GM18499 (cell line): ENCODE measurements around the gene FAM228A.
"Not testable (repeated sequence)": the region's sequence is repeated elsewhere in the genome, so short reads cannot be mapped to it uniquely, and the experiment has no call there.

Source experiments
- ATAC-seq: cut with Tn5 transposase; IDR thresholded peaks from one replicate; pipeline ENCODE4 v1.9.1; 2021; ENCODE audit warnings: moderate number of reproducible peaks; ENCODE audit not compliant: insufficient read depth, unreplicated experiment

Gene FAM228A

DNA sequence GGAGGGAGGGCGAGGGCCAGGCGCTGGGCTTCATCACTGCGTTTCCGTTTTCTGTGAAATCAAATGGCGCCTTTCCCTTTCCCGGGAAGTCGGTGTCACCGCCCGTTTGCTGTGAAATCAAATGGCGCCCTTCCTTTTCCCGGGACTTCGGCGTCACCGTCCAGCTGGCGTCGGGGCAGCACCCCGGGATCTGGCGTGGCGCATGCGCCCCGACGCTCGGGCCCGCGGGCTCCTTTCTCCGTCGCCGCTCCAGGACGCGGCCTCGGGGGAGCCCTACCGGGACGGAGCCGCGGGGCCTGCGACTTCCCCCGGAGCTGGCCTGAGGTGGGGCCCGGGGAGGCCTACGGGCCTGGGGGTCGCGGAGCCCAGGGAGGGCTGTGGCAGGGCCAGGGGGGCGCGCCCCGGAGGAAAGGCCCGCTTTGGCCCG is at the start of gene FAM228A:
TSS of gene FAM228A (plus strand) at position 203 of the 427 bp plus-strand sequence. CDS start 428 bp downstream, outside the sequence.
- ATAC-seq = no peak

DNA sequence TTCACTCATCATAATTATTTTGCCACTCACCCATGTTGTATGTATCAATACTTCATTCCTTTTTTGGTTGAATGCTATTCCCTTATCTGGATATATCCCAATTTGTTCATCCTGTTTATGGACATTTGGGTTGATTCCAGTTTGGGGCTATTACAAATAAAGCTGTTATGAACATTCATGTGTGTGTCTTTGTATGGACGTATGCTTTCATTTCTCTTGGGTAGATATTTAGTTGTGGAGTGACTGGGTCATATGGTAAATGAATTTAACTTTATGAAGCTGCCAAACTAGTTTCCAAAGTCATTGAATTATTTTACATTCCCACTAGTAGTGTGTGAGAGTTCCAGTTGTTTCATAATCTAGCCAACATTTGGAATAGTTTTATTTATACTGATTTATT is 48.9 kb upstream of the FAM228A start:
- no peak for ATAC-seq

DNA sequence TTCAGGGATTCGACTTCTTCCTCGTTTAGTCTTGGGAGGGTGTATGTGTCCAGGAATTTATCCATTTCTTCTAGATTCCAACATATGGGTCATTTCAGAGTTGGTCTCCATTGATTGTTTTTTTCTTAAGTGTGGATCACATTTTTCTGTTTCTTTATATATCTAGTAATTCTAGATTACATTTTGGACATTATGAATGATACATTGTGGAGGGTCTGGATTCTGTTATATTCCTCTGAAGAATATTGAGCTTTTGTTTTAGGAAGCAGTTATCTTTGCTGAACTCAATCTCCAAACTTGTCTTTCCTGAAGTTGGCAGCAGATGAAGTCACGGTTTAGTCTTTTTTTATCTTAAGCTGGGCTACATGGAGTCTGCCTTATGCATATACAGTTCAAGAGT is 42.3 kb upstream of the FAM228A start:
- no peak for ATAC-seq

DNA sequence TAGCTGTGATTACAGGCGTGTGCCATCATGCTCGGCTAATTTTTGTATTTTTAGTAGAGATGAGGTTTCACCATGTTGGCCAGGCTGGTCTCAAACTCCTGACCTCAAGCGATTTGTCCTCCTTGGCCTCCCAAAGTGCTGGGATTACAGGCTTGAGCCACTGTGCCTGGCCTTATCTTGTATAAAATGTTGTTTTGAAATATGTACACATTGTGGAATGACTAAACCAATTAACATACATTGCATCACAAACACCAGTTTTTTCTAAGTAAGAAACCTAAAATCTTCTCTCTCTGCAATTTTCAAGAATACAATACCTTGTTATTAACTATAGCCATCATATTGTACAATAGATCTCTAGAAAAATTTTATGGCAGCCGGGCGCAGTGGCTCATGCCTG is 34.5 kb upstream of the FAM228A start:
- not testable (repeated sequence) for ATAC-seq

DNA sequence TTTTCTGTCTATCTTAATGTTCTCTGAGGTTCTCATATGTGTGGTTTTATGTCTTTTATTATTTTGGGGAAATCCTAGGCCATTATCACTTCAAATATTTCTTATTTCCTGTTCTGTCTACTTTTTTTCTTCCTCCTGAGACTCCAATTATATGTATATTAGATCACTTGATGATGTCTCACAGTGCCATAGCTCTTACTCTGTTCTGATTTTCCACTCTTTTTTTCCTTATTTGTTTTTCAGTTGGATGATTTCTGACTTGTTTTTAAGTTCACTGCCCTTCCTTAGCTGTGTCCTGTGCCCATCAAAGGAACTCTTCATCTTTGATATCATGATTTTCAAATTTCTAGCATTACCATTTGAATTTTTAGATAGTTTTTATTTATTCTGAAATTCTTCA is 27.5 kb upstream of the FAM228A start:
- no peak for ATAC-seq

DNA sequence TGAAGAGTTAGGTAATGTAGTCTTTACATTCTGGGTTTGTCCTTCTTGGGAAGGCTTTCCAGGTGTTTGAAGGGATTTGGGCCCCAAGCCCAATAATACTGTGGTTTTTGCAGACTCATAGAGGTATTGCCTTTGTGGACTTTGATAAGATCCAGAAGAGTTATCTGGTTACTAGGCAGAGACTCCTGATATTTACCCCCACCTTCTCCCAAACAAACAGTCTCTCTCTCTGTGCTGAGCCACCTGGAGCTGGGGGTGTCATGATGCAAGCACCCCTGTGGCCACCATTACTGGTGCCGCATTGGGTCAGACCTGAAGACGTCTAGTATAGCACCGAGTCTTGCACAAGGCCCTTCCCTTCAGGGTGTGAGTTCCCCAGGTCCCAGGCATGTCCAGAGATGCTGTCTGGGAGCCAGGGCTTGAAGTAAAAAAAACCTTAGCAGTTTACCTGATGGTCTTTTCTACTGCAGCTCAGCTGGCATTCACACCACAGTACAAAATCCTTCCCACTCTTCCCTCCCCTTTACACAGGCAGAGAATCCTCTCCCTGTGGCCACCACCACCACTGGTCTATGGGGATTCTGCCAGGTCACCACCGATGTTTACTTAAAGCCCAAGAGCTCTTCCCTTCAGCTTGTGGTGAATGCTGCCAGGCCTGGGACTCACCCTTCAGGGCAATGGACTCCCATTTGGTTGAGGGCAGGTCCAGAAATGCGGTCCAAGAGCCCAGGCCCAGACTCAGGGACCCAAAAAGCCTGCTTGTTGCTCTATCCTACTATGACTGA is 22.2 kb upstream of the FAM228A start:
- no peak for ATAC-seq

DNA sequence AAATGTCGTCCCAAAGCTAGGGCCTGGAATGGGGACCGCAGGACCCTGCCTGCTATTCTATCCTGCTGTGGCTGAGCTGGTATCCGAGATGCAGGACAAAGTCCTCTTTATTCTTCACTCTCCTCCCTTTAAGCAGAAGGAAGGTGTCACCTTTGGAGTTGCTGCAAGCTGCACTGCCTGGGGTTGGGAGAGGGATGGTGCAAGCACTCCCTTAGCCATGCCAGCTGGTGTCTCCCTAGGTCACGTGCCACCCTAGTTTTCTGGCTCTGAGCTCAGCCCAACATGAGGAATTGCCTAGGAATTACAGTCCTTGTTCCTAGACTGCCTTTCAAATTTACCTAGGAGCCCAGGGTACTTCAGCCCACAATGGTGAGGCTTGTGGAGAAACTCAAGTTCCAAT is 21.4 kb upstream of the FAM228A start:
- ATAC-seq = no peak

DNA sequence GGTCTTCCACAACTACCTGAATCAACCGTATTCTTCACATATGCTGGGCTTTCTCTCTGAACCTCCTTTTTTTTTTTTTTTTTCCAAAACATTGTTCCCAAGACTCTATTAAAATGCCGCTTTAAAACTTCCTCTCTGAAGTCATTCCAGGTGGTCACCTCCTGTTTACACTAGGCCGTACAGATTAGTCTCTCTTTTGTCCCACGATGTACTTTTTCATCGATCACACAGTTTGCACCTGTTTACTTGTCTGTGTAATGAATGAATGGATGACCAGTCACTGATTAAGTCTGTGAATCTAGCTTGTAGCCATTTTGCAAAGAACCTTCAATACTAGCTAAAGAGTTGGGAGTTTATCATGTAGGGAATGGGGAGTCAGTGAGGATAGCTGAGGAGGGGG is 16.7 kb upstream of the FAM228A start:
- ATAC-seq = no peak

DNA sequence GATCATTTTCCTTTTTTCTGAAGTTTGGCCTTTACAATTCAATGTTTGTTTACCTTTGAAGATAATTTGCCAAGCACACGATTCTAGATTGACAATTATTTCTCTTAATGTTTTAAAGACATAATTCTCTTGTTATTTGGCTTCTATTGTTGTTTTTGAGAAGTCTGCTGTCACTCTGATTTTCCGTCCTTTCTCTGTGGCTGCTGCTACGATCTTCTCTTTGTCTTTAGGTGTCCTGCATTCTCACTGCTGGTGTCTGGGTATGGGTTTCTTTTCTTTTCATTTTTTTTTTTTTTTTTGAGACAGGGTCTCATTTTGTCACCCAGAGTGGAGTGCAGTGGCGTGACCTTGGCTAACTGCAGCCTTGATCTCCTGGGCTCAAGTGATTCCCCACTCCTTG is 15.1 kb upstream of the FAM228A start:
- no peak for ATAC-seq

DNA sequence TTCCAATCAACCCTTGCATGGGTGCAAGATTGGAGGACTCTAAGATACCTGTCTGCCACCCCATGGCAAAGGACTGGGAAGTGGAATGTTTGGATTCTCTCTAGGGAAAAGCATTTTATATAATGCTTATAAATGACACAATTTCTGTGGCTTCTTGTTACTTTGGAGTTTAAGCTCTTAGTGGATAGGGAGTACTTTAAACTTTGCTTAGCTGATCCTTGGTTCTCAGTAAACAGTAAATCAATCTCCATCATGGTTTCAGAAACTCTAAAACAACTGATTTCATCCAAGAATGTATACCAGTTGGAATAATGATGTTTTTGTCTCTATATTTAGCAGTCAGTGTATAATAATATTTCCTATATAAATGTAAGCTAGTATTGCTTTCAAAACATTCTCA is 14.1 kb upstream of the FAM228A start:
- no peak for ATAC-seq

DNA sequence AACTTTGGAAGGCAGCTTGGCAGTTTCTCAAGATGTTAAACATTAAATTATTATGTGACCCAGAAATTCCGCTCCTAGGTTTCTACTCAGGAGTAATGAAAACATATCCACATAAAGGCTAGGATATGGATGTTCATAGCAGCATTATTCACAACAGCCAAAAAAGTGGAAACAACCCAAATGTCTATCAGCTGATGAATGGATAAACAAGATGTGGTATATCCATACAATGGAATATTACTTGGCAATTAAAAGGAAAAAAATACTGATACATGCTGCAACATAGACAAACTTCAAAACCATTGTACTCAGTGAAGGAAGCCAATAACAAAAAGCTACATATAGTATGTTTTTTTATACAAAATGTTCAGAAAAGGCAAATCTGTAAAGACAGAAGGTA is 12.4 kb upstream of the FAM228A start:
- ATAC-seq = no peak

DNA sequence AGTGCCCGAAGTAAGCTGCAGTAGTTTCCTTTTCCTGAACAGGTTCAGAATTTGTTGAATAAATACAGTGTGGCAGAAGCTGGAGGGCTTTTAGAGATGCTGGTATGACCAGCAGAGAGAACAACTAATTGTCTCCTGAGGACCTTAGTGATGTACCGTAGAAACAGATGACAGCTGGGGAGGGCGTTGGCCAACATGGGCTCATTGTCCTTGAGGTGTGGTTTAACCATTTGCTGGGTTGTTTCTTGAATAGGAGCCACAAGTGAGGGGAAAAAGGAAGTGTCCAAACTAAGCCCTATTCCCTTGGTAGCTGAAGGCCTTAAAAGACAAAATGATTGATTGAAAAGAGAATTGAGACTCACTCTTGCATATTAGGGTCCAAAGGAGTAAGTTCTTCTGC is 11.7 kb upstream of the FAM228A start:
- no peak for ATAC-seq

DNA sequence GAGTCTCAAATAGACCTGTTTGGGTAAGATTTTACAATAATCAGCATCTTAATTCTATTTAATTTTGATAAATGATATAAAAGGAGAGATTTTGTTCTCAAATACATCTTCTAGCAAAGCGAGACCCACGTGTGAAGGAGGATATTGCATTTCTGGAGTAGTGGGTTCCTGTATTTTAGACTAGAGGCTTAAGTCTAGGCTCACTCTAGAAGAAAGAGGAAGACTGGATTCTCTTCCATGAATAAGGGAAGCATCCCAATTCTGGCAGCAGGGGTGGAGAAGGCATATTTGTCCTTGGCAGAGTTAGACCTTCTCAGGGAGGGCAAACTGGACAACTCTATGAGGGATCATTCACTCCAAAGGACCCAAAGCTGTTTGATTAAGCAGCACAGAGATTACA is 11.3 kb upstream of the FAM228A start:
- no peak for ATAC-seq

DNA sequence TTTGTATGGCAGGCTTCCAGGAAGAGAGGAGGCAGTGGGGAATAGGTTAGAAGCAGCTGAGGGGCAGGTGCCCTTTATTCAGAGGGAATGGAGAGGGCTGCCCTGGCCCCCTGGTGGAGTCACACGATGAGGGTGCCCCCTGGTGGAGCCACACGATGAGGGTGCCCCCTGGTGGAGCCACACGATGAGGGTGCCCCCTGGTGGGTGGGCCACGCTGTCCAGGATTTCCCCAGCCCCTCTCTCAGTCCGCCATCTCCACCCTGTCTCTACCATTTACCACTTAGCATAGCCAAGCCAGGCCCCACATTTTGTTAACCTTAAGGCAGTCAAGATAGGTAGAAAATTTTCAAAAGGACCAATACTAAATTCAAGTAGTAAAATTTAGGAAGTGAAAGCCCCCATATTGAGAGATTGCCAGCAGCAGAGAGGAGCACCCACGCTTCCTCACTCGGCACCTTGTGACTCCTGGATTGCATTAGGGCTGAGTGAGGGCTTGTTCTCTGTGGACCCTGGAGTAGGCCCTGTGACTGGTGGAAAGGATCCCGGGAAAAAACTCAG is 10.4 kb upstream of the FAM228A start:
- peak; percentile 49 for ATAC-seq

DNA sequence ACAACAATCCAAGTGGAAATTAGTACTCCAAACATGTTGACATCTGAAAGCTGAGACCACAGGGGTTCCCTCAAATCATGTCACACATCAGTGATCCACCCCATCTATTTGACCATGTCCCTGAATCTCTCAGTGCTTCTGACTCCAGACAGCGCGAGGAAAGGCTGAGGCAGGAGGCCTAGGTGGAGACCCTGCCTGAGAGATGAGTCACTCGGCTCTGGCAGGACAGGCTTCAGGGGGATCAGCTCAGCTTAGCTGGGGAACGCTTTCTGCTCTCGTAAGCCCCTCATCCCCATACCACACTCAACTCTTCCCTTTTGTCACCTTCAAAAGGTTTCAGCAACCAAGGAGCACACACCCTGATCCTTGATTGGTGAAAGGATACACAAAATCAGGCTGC is 5.8 kb upstream of the FAM228A start:
- ATAC-seq = no peak

DNA sequence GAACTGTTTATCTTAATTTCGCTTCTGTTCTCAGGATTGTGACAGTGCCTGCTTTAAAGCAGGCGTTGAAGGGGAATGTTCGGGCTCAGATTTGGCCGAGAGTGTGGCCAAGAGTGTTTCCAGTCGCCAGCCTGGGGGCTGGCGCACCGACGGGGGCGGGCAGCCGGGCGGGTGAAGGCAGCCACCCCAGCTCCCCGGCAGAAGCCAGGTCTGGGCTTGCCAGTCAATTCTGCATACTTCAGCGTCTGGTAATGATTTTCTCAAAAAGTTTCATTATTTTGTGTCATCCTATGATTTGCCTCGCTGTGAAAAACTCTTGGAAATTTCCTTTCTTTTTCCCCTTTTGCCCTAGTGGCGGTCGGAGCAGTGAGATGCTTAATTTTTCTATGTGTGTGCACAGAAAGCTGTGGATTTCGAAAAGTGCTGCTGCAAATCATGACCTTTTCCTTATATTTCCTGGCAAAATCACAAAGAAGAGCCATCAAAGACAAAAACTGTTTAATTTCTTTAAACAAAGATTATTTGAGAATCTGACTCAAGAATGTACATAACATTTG is 856 bp downstream of the FAM228A start:
- ATAC-seq = no peak

DNA sequence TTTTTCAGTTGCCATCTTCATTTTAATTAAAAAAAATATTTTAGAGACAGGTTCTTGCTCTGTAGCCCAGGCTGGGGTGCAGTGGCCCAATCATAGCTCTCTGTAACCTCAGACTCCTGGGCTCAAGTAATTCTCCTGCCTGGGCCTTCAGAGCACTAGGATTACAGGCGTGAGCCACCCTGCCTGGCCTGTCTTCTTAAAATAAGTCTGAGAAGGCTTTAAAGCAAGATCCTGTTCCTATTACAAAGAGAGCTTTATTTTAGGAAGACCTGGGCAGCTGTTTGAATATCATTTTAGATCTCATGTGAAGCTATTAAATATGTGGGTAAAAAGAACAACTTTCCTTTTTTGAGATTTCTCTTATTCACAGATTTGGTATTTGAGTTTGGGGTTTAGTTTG is 1.5 kb downstream of the FAM228A start:
- ATAC-seq = no peak

DNA sequence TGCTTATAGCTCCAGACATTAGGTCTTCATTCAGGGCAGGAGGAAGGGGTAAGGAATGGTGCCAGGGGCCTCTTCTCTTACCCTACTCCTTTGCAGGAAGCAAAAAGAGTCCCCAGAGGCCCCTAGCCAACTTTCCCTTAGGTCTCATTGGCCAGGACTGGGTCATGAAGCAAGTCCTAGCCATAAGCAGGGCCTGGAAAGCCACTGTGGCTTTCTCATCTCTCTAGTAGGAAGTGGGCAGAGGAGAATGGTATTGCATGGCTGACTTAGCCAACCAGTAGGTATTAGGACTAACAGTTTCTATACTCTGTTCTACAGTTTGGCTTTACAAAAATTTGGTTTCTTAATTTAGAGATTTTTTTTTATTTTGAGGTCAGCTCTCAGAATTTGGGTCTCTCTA is 4.8 kb downstream of the FAM228A start:
- ATAC-seq = no peak

DNA sequence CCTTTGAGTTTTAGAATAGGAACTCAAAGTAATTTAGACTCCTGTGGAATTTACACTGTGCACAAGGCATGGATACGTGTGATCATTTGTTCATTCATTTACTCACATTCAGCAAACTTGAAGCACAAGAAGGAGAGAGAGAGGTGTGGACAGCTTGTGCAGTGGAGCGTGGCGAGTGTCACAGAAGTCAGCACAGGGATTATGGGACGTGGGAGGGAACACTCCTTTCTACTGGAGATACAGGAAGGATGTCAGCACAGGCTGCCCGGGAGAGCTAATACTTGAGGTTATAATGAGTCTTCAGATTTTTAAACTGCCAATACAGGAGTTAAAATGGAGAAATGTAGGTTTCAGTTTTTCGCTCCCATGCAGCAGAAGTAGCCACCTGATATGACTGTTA is 7.0 kb downstream of the FAM228A start:
- no peak for ATAC-seq

DNA sequence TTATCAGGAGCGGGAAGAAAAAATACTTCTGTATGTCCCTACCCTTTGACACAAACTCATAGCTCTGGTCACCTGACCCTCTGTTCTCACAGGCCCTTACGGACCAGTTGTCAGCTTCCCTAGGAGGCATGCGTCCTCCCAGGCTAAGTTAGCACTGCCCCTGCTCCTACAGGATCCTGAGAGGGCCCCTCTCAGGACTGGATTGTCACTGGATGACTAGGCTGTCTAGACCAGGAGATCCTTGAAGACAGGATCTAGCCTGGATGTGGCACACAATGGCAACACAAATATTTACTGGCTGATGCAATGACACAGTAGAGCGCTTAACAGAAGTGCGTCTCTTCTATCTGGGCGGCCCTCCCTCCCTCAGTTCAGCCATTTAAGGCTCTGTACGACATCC is 7.7 kb downstream of the FAM228A start:
- ATAC-seq = no peak

DNA sequence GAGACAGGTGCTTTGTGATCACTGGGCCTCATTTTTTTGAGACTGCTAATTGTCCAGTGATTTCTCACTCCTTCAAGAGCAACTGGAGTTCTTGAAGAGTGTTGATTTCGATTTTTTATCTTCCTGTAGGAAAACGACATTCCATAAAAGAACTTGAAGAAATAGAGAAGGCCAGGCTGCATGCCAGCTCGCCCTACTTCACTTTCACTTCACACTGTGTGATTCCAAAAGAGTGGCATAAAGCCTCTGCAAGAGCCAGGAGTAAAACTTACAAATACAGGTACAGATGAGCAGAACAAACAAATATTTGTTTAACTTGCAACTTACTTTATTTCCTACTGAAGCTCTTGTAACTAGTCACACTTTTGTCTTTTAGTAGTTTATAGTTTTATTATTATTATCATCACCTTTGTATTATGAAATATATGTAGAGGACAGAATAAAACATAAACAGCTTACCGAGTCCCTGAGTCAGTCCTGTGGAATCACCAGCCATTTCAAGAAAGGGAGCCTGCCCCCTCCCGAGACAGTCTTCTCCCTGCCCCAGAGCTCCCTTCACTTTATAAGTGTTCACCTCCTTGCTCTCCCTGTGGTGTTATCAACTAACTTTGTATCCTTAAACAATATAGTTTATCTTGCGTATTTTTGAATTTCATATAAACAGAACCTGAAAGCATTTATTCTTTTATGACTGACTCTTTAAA is 8.7 kb downstream of the FAM228A start:
- ATAC-seq = no peak
